A549 (cell line): Measurements from ENCODE around the gene BNIP5. TPM values are rescaled to one million over a fixed set of nuclear protein-coding genes. Genes with fewer than 3 reads are reported as not detected.

ENCODE experiments used
- ATAC-seq, 2 experiments: fragments of 200-7000 bp in 1 of 2; fragments of >200 bp in 1 of 2; cut with Nextera tagmentation in 1 of 2; cut with Tn5 transposase in 1 of 2; 3 replicates each; pipeline versions ENCODE4 v1.8.0 to v1.9.1; 2018 to 2020; ENCODE audit warnings: mild to moderate bottlenecking in 1 of 2, moderate library complexity in 1 of 2
- CTCF ChIA-PET: fragments of 300-600 bp; sonication (Branson Sonifier 250); formaldehyde crosslinking; extraction: SDS; loops from one replicate; lab custom pipeline; 2021; ENCODE audit warnings: antibody characterized with exemption, inconsistent platforms; lab: Yijun Ruan, JAX
- POLR2A ChIA-PET: fragments of 350-600 bp; formaldehyde crosslinking; extraction: SDS; loops from one replicate; lab custom pipeline; 2021; ENCODE audit warnings: antibody characterized with exemption, inconsistent platforms; lab: Yijun Ruan, JAX
- DNase-seq, 2 experiments: peaks; one replicate each; pipeline versions ENCODE4 v3.0.0 to v3.0.0-alpha.2; 2011 to 2016; ENCODE audit warnings: low read depth in 1 of 2, low spot score in 1 of 2
- FAIRE-seq: peaks from 2 replicates; lab custom pipeline; 2011; peaks lifted over from hg19 to GRCh38; lab: Jason Lieb, UNC
- H3K27ac ChIP-seq, 2 experiments: fragments of >200 bp; sonication (Bioruptor Twin); formaldehyde crosslinking; 3 replicates each; pipeline ENCODE4 v1.5.1; 2016 to 2017
- H3K4me1 ChIP-seq: fragments of >200 bp; sonication (Bioruptor Twin); formaldehyde crosslinking; 3 replicates; pipeline ENCODE4 v1.6.1; 2016
- H3K4me2 ChIP-seq: fragments of >200 bp; sonication (Bioruptor Twin); formaldehyde crosslinking; 3 replicates; pipeline ENCODE4 v1.6.1; 2016
- H3K4me3 ChIP-seq: fragments of >200 bp; sonication (Bioruptor Twin); formaldehyde crosslinking; 3 replicates; pipeline ENCODE4 v1.5.1; 2016
- H3K9me3 ChIP-seq: fragments of >200 bp; sonication (Bioruptor Twin); formaldehyde crosslinking; 3 replicates; pipeline ENCODE4 v1.6.1; 2016
- ELK1 ChIP-seq: fragments of 150-350 bp; IDR thresholded peaks from 2 replicates; pipeline ENCODE4 v1.6.1; 2014; ENCODE audit warnings: low read depth, mild to moderate bottlenecking, low read length
- FOSB ChIP-seq: fragments of 250-450 bp; sonication (Bioruptor Pico); IDR thresholded peaks from 2 replicates; pipeline ENCODE4 v1.5.0; 2020; ENCODE audit warnings: mild to moderate bottlenecking, moderate library complexity
- FOSL2 ChIP-seq, 2 experiments: fragments of 450-650 bp in 1 of 2; fragments of >200 bp in 1 of 2; sonication (Bioruptor Twin) in 1 of 2; formaldehyde crosslinking; IDR thresholded peaks; 2 replicates each; pipeline versions ENCODE4 v1.5.0 to v1.6.1; 2016 to 2020; ENCODE audit warnings: mild to moderate bottlenecking in 1 of 2, moderate library complexity in 1 of 2
- GATA3 ChIP-seq: IDR thresholded peaks from 2 replicates; pipeline ENCODE4 v1.6.1; 2012; ENCODE audit warnings: borderline replicate concordance
- HOXB5 ChIP-seq: fragments of 250-450 bp; sonication (Bioruptor Pico); IDR thresholded peaks from 2 replicates; pipeline ENCODE4 v1.5.0; 2020; ENCODE audit warnings: mild to moderate bottlenecking, moderate library complexity
- JUN ChIP-seq, 2 experiments: fragments of >200 bp; sonication (Bioruptor Twin); formaldehyde crosslinking; IDR thresholded peaks; 2 replicates in 1 of 2; 3 replicates in 1 of 2; pipeline ENCODE4 v1.6.1; 2016 to 2017
- KDM1A ChIP-seq: fragments of 200-600 bp; sonication (generic); IDR thresholded peaks from 2 replicates; pipeline ENCODE4 v1.6.1; 2016; ENCODE audit warnings: low read depth, mild to moderate bottlenecking
- KDM5A ChIP-seq: fragments of 200-600 bp; sonication (generic); IDR thresholded peaks from 2 replicates; pipeline ENCODE4 v1.6.1; 2016; ENCODE audit warnings: antibody characterized with exemption, mild to moderate bottlenecking
- MYC ChIP-seq: IDR thresholded peaks from 2 replicates; pipeline ENCODE4 v1.6.1; 2012; ENCODE audit warnings: mild to moderate bottlenecking, inconsistent platforms, low read length, improper control_type of control experiment, borderline replicate concordance
- NFE2L2 ChIP-seq: fragments of 150-350 bp; conservative IDR thresholded peaks from 2 replicates; pipeline ENCODE4 v1.6.1; 2014; ENCODE audit warnings: low read length
- NR3C1 ChIP-seq: fragments of >200 bp; sonication (Bioruptor Twin); formaldehyde crosslinking; IDR thresholded peaks from 3 replicates; pipeline ENCODE4 v1.6.1; 2017
- RARB ChIP-seq: fragments of 250-450 bp; sonication (Bioruptor Pico); IDR thresholded peaks from 2 replicates; pipeline ENCODE4 v1.8.0; 2021; ENCODE audit warnings: mild to moderate bottlenecking, moderate library complexity
- RFX5 ChIP-seq: fragments of 450-650 bp; IDR thresholded peaks from 2 replicates; pipeline ENCODE4 v1.7.1; 2014; ENCODE audit warnings: antibody characterized with exemption, mild to moderate bottlenecking, moderate library complexity
- TP53 ChIP-seq: fragments of 250-450 bp; sonication (Bioruptor Pico); IDR thresholded peaks from 2 replicates; pipeline ENCODE4 v1.5.0; 2021; ENCODE audit warnings: mild to moderate bottlenecking, moderate library complexity
- USF2 ChIP-seq: fragments of 450-650 bp; IDR thresholded peaks from 2 replicates; pipeline ENCODE4 v1.6.1; 2014; ENCODE audit warnings: antibody characterized with exemption
- WGBS: methylation state at CpG from one replicate; pipeline ENCODE4 v1.1.6; 2017; ENCODE audit errors: missing lambda C conversion rate; 5-methylcytosine and 5-hydroxymethylcytosine counted together
- polyA plus RNA-seq, 4 experiments: library from polyadenylated mRNA; depleted of rRNA in 3 of 4; stranded (reverse); fragments of >200 nt; fragmentation: RNase III in 1 of 4; extraction: RNeasy Plus Mini Kit Qiagen cat#74134 plus additional on column Dnase treatment in 1 of 4; gene quantifications; 2 replicates in 3 of 4; 3 replicates in 1 of 4; pipeline ENCODE4 v1.2.3, GENCODE V29; 2011 to 2017
- TF ChIP-seq, protein P1 (sequence below): fragments of 250-450 bp; sonication (Bioruptor Pico); IDR thresholded peaks from 2 replicates; pipeline ENCODE4 v1.5.0; 2021; ENCODE audit warnings: mild to moderate bottlenecking, moderate library complexity, borderline replicate concordance
- TF ChIP-seq, protein P2 (sequence below): fragments of 200-600 bp; sonication (generic); IDR thresholded peaks from 2 replicates; pipeline ENCODE4 v1.6.1; 2016; ENCODE audit warnings: antibody characterized with exemption, mild to moderate bottlenecking, moderate library complexity

Gene BNIP5
- polyA plus RNA-seq, 2 of the 4 experiments (the other 2 are of a cell fraction): not detected

- CTCF ChIA-PET: interaction anchor here (0.7 to 5.3 kb wide), 6 partner anchors 11 to 331 kb away, joined by 3 to 46 read pairs (median 5); partner anchors contain the start of gene MAPK14
- Histone ChIP-seq H3K4me3 (no peak overlapping the region), H3K9me3 (no peaks in the 10 kb centered on the region), H3K4me1 (no peaks in the 10 kb centered on the region), H3K27ac (no peak overlapping the region), H3K4me2 (no peak overlapping the region)
- POLR2A ChIA-PET: no interaction called here
- DNase-seq (no peak), FAIRE-seq (no peak), ATAC-seq (no peak)
- WGBS: 93% methylated on average over 3 of the region's 4 CpGs
- TF ChIP-seq JUN (IDR thresholded peaks at IDR 0.05): no peak
- no peak for TF ChIP-seq TP53 (CRISPR knock-in tag)
- no peak for TF ChIP-seq RARB (CRISPR knock-in tag)
- TF ChIP-seq, protein P1, sequence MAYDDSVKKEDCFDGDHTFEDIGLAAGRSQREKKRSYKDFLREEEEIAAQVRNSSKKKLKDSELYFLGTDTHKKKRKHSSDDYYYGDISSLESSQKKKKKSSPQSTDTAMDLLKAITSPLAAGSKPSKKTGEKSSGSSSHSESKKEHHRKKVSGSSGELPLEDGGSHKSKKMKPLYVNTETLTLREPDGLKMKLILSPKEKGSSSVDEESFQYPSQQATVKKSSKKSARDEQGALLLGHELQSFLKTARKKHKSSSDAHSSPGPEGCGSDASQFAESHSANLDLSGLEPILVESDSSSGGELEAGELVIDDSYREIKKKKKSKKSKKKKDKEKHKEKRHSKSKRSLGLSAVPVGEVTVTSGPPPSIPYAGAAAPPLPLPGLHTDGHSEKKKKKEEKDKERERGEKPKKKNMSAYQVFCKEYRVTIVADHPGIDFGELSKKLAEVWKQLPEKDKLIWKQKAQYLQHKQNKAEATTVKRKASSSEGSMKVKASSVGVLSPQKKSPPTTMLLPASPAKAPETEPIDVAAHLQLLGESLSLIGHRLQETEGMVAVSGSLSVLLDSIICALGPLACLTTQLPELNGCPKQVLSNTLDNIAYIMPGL (CRISPR knock-in tag): no peak
- TF ChIP-seq FOSL2 (IDR thresholded peaks at IDR 0.05): no peak
- TF ChIP-seq FOSL2 (CRISPR knock-in tag; IDR thresholded peaks at IDR 0.05): no peak
- no peak for TF ChIP-seq MYC
- no peak for TF ChIP-seq KDM5A
- TF ChIP-seq FOSB (CRISPR knock-in tag): no peak
- no peak for TF ChIP-seq RFX5
- no peak for TF ChIP-seq USF2
- TF ChIP-seq, protein P2, sequence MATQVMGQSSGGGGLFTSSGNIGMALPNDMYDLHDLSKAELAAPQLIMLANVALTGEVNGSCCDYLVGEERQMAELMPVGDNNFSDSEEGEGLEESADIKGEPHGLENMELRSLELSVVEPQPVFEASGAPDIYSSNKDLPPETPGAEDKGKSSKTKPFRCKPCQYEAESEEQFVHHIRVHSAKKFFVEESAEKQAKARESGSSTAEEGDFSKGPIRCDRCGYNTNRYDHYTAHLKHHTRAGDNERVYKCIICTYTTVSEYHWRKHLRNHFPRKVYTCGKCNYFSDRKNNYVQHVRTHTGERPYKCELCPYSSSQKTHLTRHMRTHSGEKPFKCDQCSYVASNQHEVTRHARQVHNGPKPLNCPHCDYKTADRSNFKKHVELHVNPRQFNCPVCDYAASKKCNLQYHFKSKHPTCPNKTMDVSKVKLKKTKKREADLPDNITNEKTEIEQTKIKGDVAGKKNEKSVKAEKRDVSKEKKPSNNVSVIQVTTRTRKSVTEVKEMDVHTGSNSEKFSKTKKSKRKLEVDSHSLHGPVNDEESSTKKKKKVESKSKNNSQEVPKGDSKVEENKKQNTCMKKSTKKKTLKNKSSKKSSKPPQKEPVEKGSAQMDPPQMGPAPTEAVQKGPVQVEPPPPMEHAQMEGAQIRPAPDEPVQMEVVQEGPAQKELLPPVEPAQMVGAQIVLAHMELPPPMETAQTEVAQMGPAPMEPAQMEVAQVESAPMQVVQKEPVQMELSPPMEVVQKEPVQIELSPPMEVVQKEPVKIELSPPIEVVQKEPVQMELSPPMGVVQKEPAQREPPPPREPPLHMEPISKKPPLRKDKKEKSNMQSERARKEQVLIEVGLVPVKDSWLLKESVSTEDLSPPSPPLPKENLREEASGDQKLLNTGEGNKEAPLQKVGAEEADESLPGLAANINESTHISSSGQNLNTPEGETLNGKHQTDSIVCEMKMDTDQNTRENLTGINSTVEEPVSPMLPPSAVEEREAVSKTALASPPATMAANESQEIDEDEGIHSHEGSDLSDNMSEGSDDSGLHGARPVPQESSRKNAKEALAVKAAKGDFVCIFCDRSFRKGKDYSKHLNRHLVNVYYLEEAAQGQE: no peak
These were observed 21.7 kb upstream of the BNIP5 start for GRCh38 chr6:36358226-36358915.

- H3K9me3 ChIP-seq: no peaks in the 10 kb centered on the region
- H3K27ac ChIP-seq: no peak overlapping the region
- WGBS: 93% methylated on average over 3 of the region's 3 CpGs
- no peak for DNase-seq
- TF ChIP-seq ELK1 (no peak), NFE2L2 (no peak), GATA3 (no peak), NR3C1 (no peak), KDM1A (no peak), HOXB5 (no peak)
- TF ChIP-seq, protein P1 (CRISPR knock-in tag): no peak
- no peaks in the 10 kb centered on the region for H3K4me1 ChIP-seq
- CTCF ChIA-PET: interaction anchor here (1.1 to 5.3 kb wide), 5 partner anchors 10 to 330 kb away, joined by 3 to 46 read pairs (median 7); partner anchors contain the start of gene MAPK14
- no peak for FAIRE-seq
- POLR2A ChIA-PET: no interaction called here
- H3K4me3 ChIP-seq: no peak overlapping the region
- no peak for ATAC-seq
- H3K4me2 ChIP-seq: no peak overlapping the region
These were observed 21.2 kb upstream of the BNIP5 start for GRCh38 chr6:36357872-36358225.
